HepG2 (cell line): ENCODE data around the gene KCNIP4.

Experiments used
- CC2D1A ChIP-seq: sonication (generic); formaldehyde crosslinking; IDR thresholded peaks from 2 replicates; pipeline ENCODE4 v1.8.1; 2023; ENCODE audit warnings: mild to moderate bottlenecking, missing genetic modification reagents
- EP300 ChIP-seq, 3 experiments: sonication (generic) in 1 of 3; formaldehyde crosslinking in 1 of 3; IDR thresholded peaks; 2 replicates each; pipeline versions ENCODE4 v1.5.1 to v1.6.1; 2011 to 2020; ENCODE audit warnings: low read depth in 2 of 3, low read length in 2 of 3, borderline replicate concordance in 1 of 3, improper control_type of control experiment in 1 of 3, mild to moderate bottlenecking in 1 of 3, missing genetic modification reagents in 1 of 3, moderate library complexity in 1 of 3
- NFE2 ChIP-seq: sonication (generic); formaldehyde crosslinking; IDR thresholded peaks from 2 replicates; pipeline ENCODE4 v1.4.0; 2020; ENCODE audit warnings: missing genetic modification reagents
- RFX5 ChIP-seq: IDR thresholded peaks from 2 replicates; pipeline ENCODE4 v1.6.1; 2011; ENCODE audit warnings: low read depth, low read length, improper control_type of control experiment
- TAF1 ChIP-seq: sonication (generic); formaldehyde crosslinking; IDR thresholded peaks from 2 replicates; pipeline ENCODE4 v1.4.0; 2020; ENCODE audit warnings: missing genetic modification reagents
- ZBTB25 ChIP-seq: IDR thresholded peaks from 2 replicates; pipeline ENCODE4 v1.6.1; 2018; ENCODE audit warnings: missing genetic modification reagents
- ZNF546 ChIP-seq: sonication (generic); formaldehyde crosslinking; conservative IDR thresholded peaks from 2 replicates; pipeline ENCODE4 v1.8.1; 2023; ENCODE audit warnings: mild to moderate bottlenecking, missing genetic modification reagents
- ZNF687 ChIP-seq: sonication (generic); formaldehyde crosslinking; IDR thresholded peaks from 2 replicates; pipeline ENCODE4 v1.5.1; 2020; ENCODE audit warnings: mild to moderate bottlenecking, missing genetic modification reagents, moderate library complexity
- ZSCAN29 ChIP-seq: sonication (generic); formaldehyde crosslinking; conservative IDR thresholded peaks from 2 replicates; pipeline ENCODE4 v1.4.0; 2020; ENCODE audit warnings: mild to moderate bottlenecking, missing genetic modification reagents
- ZZZ3 ChIP-seq: sonication (generic); formaldehyde crosslinking; IDR thresholded peaks from 2 replicates; pipeline ENCODE4 v1.4.0; 2020; ENCODE audit warnings: missing genetic modification reagents, mild to moderate bottlenecking, borderline replicate concordance
- TF ChIP-seq, protein P1 (sequence below), 2 experiments: sonication (generic) in 1 of 2; formaldehyde crosslinking in 1 of 2; IDR thresholded peaks; 2 replicates each; pipeline versions ENCODE4 v1.5.1 to v1.6.1; 2011 to 2020; ENCODE audit warnings: borderline replicate concordance in 1 of 2, low read depth in 1 of 2, low read length in 1 of 2, mild to moderate bottlenecking in 1 of 2, missing genetic modification reagents in 1 of 2, moderate library complexity in 1 of 2
- TF ChIP-seq, protein P2 (sequence below): sonication (generic); formaldehyde crosslinking; IDR thresholded peaks from 2 replicates; pipeline ENCODE4 v1.8.0; 2022; ENCODE audit warnings: mild to moderate bottlenecking, missing genetic modification reagents, moderate library complexity
- TF ChIP-seq, protein P3 (sequence below), 2 experiments: fragments of 450-650 bp in 1 of 2; sonication (generic) in 1 of 2; formaldehyde crosslinking in 1 of 2; IDR thresholded peaks; 2 replicates each; pipeline versions ENCODE4 v1.6.1 to v1.8.0; 2016 to 2022; ENCODE audit warnings: antibody characterized with exemption in 1 of 2, mild to moderate bottlenecking in 1 of 2, missing genetic modification reagents in 1 of 2
- TF ChIP-seq, protein P4 (sequence below): sonication (generic); formaldehyde crosslinking; IDR thresholded peaks from 2 replicates; pipeline ENCODE4 v1.5.0; 2020; ENCODE audit warnings: mild to moderate bottlenecking, missing genetic modification reagents, moderate library complexity

DNA sequence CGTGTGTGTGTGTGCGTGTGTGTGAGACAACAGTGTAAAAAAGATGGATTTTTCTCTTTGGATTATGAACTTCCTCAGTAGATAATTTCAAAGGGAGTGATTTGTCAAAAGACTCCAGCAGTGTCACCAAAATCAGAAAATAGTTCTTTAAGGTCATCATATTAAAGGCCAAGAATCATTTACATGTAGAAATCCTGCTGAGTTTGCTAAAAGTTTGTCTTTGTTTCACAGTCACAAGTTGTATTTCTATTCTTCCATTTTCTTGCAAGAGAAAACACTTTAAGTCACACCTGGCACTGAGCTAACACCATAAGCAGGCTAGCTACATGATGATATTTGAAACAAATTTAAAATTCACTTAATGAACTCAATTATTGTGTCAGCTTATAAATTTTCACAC, 1025.6 kb downstream of the KCNIP4 start:
- TF ChIP-seq, protein P1, sequence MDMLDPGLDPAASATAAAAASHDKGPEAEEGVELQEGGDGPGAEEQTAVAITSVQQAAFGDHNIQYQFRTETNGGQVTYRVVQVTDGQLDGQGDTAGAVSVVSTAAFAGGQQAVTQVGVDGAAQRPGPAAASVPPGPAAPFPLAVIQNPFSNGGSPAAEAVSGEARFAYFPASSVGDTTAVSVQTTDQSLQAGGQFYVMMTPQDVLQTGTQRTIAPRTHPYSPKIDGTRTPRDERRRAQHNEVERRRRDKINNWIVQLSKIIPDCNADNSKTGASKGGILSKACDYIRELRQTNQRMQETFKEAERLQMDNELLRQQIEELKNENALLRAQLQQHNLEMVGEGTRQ (IDR thresholded peaks at IDR 0.05; ENCODE audit: low read depth, low read length) = no peak
- TF ChIP-seq, protein P1 (CRISPR knock-in tag; IDR thresholded peaks at IDR 0.05; ENCODE audit: borderline replicate concordance) = no peak
- TF ChIP-seq, protein P2, sequence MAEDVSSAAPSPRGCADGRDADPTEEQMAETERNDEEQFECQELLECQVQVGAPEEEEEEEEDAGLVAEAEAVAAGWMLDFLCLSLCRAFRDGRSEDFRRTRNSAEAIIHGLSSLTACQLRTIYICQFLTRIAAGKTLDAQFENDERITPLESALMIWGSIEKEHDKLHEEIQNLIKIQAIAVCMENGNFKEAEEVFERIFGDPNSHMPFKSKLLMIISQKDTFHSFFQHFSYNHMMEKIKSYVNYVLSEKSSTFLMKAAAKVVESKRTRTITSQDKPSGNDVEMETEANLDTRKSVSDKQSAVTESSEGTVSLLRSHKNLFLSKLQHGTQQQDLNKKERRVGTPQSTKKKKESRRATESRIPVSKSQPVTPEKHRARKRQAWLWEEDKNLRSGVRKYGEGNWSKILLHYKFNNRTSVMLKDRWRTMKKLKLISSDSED (CRISPR knock-in tag) = no peak
- TF ChIP-seq CC2D1A (CRISPR knock-in tag) = no peak
- no peak for TF ChIP-seq ZSCAN29 (CRISPR knock-in tag)
- no peak for TF ChIP-seq NFE2 (CRISPR knock-in tag)
- no peak for TF ChIP-seq ZZZ3 (CRISPR knock-in tag)
- TF ChIP-seq, protein P3, sequence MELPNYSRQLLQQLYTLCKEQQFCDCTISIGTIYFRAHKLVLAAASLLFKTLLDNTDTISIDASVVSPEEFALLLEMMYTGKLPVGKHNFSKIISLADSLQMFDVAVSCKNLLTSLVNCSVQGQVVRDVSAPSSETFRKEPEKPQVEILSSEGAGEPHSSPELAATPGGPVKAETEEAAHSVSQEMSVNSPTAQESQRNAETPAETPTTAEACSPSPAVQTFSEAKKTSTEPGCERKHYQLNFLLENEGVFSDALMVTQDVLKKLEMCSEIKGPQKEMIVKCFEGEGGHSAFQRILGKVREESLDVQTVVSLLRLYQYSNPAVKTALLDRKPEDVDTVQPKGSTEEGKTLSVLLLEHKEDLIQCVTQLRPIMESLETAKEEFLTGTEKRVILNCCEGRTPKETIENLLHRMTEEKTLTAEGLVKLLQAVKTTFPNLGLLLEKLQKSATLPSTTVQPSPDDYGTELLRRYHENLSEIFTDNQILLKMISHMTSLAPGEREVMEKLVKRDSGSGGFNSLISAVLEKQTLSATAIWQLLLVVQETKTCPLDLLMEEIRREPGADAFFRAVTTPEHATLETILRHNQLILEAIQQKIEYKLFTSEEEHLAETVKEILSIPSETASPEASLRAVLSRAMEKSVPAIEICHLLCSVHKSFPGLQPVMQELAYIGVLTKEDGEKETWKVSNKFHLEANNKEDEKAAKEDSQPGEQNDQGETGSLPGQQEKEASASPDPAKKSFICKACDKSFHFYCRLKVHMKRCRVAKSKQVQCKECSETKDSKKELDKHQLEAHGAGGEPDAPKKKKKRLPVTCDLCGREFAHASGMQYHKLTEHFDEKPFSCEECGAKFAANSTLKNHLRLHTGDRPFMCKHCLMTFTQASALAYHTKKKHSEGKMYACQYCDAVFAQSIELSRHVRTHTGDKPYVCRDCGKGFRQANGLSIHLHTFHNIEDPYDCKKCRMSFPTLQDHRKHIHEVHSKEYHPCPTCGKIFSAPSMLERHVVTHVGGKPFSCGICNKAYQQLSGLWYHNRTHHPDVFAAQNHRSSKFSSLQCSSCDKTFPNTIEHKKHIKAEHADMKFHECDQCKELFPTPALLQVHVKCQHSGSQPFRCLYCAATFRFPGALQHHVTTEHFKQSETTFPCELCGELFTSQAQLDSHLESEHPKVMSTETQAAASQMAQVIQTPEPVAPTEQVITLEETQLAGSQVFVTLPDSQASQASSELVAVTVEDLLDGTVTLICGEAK (IDR thresholded peaks at IDR 0.05) = no peak
- TF ChIP-seq, protein P3 (CRISPR knock-in tag; IDR thresholded peaks at IDR 0.05) = no peak
- no peak for TF ChIP-seq TAF1 (CRISPR knock-in tag)
- TF ChIP-seq, protein P4, sequence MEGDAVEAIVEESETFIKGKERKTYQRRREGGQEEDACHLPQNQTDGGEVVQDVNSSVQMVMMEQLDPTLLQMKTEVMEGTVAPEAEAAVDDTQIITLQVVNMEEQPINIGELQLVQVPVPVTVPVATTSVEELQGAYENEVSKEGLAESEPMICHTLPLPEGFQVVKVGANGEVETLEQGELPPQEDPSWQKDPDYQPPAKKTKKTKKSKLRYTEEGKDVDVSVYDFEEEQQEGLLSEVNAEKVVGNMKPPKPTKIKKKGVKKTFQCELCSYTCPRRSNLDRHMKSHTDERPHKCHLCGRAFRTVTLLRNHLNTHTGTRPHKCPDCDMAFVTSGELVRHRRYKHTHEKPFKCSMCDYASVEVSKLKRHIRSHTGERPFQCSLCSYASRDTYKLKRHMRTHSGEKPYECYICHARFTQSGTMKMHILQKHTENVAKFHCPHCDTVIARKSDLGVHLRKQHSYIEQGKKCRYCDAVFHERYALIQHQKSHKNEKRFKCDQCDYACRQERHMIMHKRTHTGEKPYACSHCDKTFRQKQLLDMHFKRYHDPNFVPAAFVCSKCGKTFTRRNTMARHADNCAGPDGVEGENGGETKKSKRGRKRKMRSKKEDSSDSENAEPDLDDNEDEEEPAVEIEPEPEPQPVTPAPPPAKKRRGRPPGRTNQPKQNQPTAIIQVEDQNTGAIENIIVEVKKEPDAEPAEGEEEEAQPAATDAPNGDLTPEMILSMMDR (CRISPR knock-in tag) = no peak
- no peak for TF ChIP-seq ZNF687
- no peak for TF ChIP-seq ZBTB25 (CRISPR knock-in tag)
- no peak for TF ChIP-seq ZNF546
- TF ChIP-seq EP300 (IDR thresholded peaks at IDR 0.05; ENCODE audit: low read depth in 2 of 2, low read length in 2 of 2) = no peak
- TF ChIP-seq EP300 (CRISPR knock-in tag; IDR thresholded peaks at IDR 0.05; ENCODE audit: borderline replicate concordance) = no peak
- TF ChIP-seq RFX5 = no peak
